ENCODE data around the gene JARID2. TPM values are rescaled to one million over a fixed set of nuclear protein-coding genes. Genes with fewer than 3 reads are reported as not detected.

The JARID2 gene
- polyA plus RNA-seq, 1 of the 3 experiments (the other 2 are of a cell fraction), result 3.4 TPM

GRCh38 chr6:15527838-15528617 is 282.2 kb downstream of the JARID2 start:
- WGBS (ENCODE audit: low lambda C conversion rate), result 91% methylated on average over 12 of the region's 12 CpGs
- Histone ChIP-seq H3K27ac (ENCODE audit: low read depth in 2 of 2, low read length in 1 of 2) (no peak overlapping the region), H3K9ac (no peak overlapping the region), H4K20me1 (ENCODE audit: insufficient read depth) (no peaks in the 10 kb centered on the region), H3K4me3 (ENCODE audit: low read depth in 2 of 2, low read length in 1 of 2) (no peak overlapping the region), H2AFZ (ENCODE audit: low read depth) (no peak overlapping the region), H3K36me3 (replicated peaks in 1 of 2; ENCODE audit: control insufficient read depth in 1 of 2, insufficient read depth in 2 of 2, low read length in 1 of 2) (peaks cover 9 to 16% of the 10 kb centered on the region in 2 experiments), H3K79me2 (ENCODE audit: insufficient read depth) (no peaks in the 10 kb centered on the region), H3K9me2 (no peaks in the 10 kb centered on the region), H3K27me3 (ENCODE audit: insufficient read depth) (no peaks in the 10 kb centered on the region), H3K4me2 (no peak overlapping the region), H3K9me3 (no peaks in the 10 kb centered on the region), H3K4me1 (ENCODE audit: control insufficient read depth in 1 of 2, insufficient read depth in 2 of 2, low read depth in 1 of 2, low read length in 1 of 2) (no peaks in the 10 kb centered on the region; a peak in 1 of 4 replicates), H3F3A (replicated peaks; ENCODE audit: insufficient read depth) (no peaks in the 10 kb centered on the region)
- ChIA-PET CTCF (no interaction called here), POLR2A (no interaction called here)
- no peak for DNase-seq
- TF ChIP-seq CHD2 (IDR thresholded peaks at IDR 0.05; ENCODE audit: low read length, partially characterized antibody) (no peak), USF2 (IDR thresholded peaks at IDR 0.05; ENCODE audit: borderline replicate concordance, low read depth, low read length) (no peak), TCF12 (IDR thresholded peaks at IDR 0.05) (no peak), MXI1 (IDR thresholded peaks at IDR 0.05; ENCODE audit: low read depth, low read length) (no peak)

- ChIA-PET POLR2A (no interaction called here), CTCF (no interaction called here)
- Histone ChIP-seq H3K27ac (ENCODE audit: low read depth in 2 of 2, low read length in 1 of 2) (no peak overlapping the region), H3K9me3 (no peaks in the 10 kb centered on the region), H3K36me3 (replicated peaks in 1 of 2; ENCODE audit: control insufficient read depth in 1 of 2, insufficient read depth in 2 of 2, low read length in 1 of 2) (peaks cover 3 to 8% of the 10 kb centered on the region in 2 experiments), H3K9ac (no peak overlapping the region), H3K27me3 (ENCODE audit: insufficient read depth) (no peaks in the 10 kb centered on the region), H3F3A (replicated peaks; ENCODE audit: insufficient read depth) (no peaks in the 10 kb centered on the region), H3K4me3 (ENCODE audit: low read depth in 2 of 2, low read length in 1 of 2) (no peak overlapping the region), H3K4me2 (no peak overlapping the region), H3K79me2 (ENCODE audit: insufficient read depth) (no peaks in the 10 kb centered on the region), H4K20me1 (ENCODE audit: insufficient read depth) (no peaks in the 10 kb centered on the region), H3K9me2 (no peaks in the 10 kb centered on the region), H3K4me1 (ENCODE audit: control insufficient read depth in 1 of 2, insufficient read depth in 2 of 2, low read depth in 1 of 2, low read length in 1 of 2) (no peaks in the 10 kb centered on the region; a peak in 1 of 4 replicates), H2AFZ (ENCODE audit: low read depth) (no peak overlapping the region)
- DNase-seq, result no peak
- TF ChIP-seq CTCF (IDR thresholded peaks at IDR 0.05) (no peak), USF1 (IDR thresholded peaks at IDR 0.05; ENCODE audit: borderline replicate concordance, low read depth) (no peak), SMC3 (IDR thresholded peaks at IDR 0.05; ENCODE audit: low read depth, low read length) (no peak), SIN3A (IDR thresholded peaks at IDR 0.05; ENCODE audit: borderline replicate concordance, low read depth, low read length) (no peak), RCOR1 (IDR thresholded peaks at IDR 0.05; ENCODE audit: low read length) (no peak), FOXM1 (IDR thresholded peaks at IDR 0.05; ENCODE audit: low read depth) (no peak), NFIC (IDR thresholded peaks at IDR 0.05; ENCODE audit: borderline replicate concordance) (no peak), RFX5 (IDR thresholded peaks at IDR 0.05; ENCODE audit: low read length) (no peak), EP300 (IDR thresholded peaks at IDR 0.05; ENCODE audit: borderline replicate concordance in 1 of 2, low read depth in 1 of 2, low read length in 1 of 2) (no peak)
- 94% methylated on average over 5 of the region's 9 CpGs for WGBS (ENCODE audit: low lambda C conversion rate)
These were observed 283.0 kb downstream of the JARID2 start for GRCh38 chr6:15528870-15529269.

Data from SK-N-SH (cell line).